Measurements from ENCODE around the gene KERA. TPM values are rescaled to one million over a fixed set of nuclear protein-coding genes. Genes with fewer than 3 reads are reported as not detected.
A peak's percentile ranks its signal among the peaks of the same experiment; 100 is the strongest.

Gene KERA
- total RNA-seq, 1 experiment from 2014 or later: not detected

- peaks cover 83% of the 10 kb centered on the region for H3K27me3 Mint-ChIP-seq (ENCODE audit: insufficient read depth, unreplicated experiment)
- no peak for TF ChIP-seq CTCF (IDR thresholded peaks at IDR 0.05; ENCODE audit: unreplicated experiment)
- H3K36me3 Mint-ChIP-seq (ENCODE audit: insufficient read depth, unreplicated experiment): no peaks in the 10 kb centered on the region
- no peaks in the 10 kb centered on the region for H3K4me1 Mint-ChIP-seq (ENCODE audit: insufficient read depth, unreplicated experiment)
- no peaks in the 10 kb centered on the region for H3K9me3 Mint-ChIP-seq (ENCODE audit: unreplicated experiment)
- no peak overlapping the region for H3K27ac Mint-ChIP-seq (ENCODE audit: low read depth, unreplicated experiment)
- intact Hi-C loops (cut with micrococcal nuclease): no loop called here
- POLR2A ChIA-PET: no interaction called here
- no peak for DNase-seq (ENCODE audit: unreplicated experiment)
- BruUV-seq (replicated peaks): no TSS peak
- CTCF ChIA-PET: no interaction called here
- H3K4me3 Mint-ChIP-seq (ENCODE audit: unreplicated experiment): no peak overlapping the region
Observed at GRCh38 chr12:91052026-91052425, 5.8 kb downstream of the KERA start.

- no peaks in the 10 kb centered on the region for H3K9me3 Mint-ChIP-seq (ENCODE audit: unreplicated experiment)
Observed at GRCh38 chr12:91044586-91044985, 13.2 kb downstream of the KERA start.

GRCh38 chr12:91043408-91043807 lies 14.4 kb downstream of the KERA start:
- no peaks in the 10 kb centered on the region for H3K9me3 Mint-ChIP-seq (ENCODE audit: unreplicated experiment)
- no peaks in the 10 kb centered on the region for H3K4me1 Mint-ChIP-seq (ENCODE audit: insufficient read depth, unreplicated experiment)
- no peak for DNase-seq (ENCODE audit: unreplicated experiment)
- no TSS peak for BruUV-seq (replicated peaks)
- H3K27ac Mint-ChIP-seq (ENCODE audit: low read depth, unreplicated experiment): no peak overlapping the region
- no peaks in the 10 kb centered on the region for H3K36me3 Mint-ChIP-seq (ENCODE audit: insufficient read depth, unreplicated experiment)
- ChIA-PET POLR2A (interaction anchor here (0.6 kb wide), 1 partner anchor 273 kb away, joined by 3 read pairs; no protein-coding TSS in a partner anchor), CTCF (interaction anchor here (0.6 kb wide), 1 partner anchor 65 kb away, joined by 3 read pairs; no protein-coding TSS in a partner anchor)
- H3K27me3 Mint-ChIP-seq (ENCODE audit: insufficient read depth, unreplicated experiment): peaks cover 83% of the 10 kb centered on the region
- intact Hi-C loops (cut with micrococcal nuclease): no loop called here
- no peak overlapping the region for H3K4me3 Mint-ChIP-seq (ENCODE audit: unreplicated experiment)
- TF ChIP-seq CTCF (IDR thresholded peaks at IDR 0.05; ENCODE audit: unreplicated experiment): no peak

More at GRCh38 chr12:91044586-91044985, 13.2 kb downstream of the KERA start:
- intact Hi-C loops (cut with micrococcal nuclease): no loop called here
- no TSS peak for BruUV-seq (replicated peaks)
- H3K4me3 Mint-ChIP-seq (ENCODE audit: unreplicated experiment): no peak overlapping the region
- TF ChIP-seq CTCF (IDR thresholded peaks at IDR 0.05; ENCODE audit: unreplicated experiment): no peak
- peaks cover 93% of the 10 kb centered on the region for H3K27me3 Mint-ChIP-seq (ENCODE audit: insufficient read depth, unreplicated experiment)
- ChIA-PET CTCF (interaction anchor here (1.1 kb wide), 1 partner anchor 64 kb away, joined by 4 read pairs; no protein-coding TSS in a partner anchor), POLR2A (no interaction called here)
- no peak for DNase-seq (ENCODE audit: unreplicated experiment)
- H3K4me1 Mint-ChIP-seq (ENCODE audit: insufficient read depth, unreplicated experiment): no peaks in the 10 kb centered on the region
- H3K27ac Mint-ChIP-seq (ENCODE audit: low read depth, unreplicated experiment): no peak overlapping the region
- H3K36me3 Mint-ChIP-seq (ENCODE audit: insufficient read depth, unreplicated experiment): no peaks in the 10 kb centered on the region

DNA sequence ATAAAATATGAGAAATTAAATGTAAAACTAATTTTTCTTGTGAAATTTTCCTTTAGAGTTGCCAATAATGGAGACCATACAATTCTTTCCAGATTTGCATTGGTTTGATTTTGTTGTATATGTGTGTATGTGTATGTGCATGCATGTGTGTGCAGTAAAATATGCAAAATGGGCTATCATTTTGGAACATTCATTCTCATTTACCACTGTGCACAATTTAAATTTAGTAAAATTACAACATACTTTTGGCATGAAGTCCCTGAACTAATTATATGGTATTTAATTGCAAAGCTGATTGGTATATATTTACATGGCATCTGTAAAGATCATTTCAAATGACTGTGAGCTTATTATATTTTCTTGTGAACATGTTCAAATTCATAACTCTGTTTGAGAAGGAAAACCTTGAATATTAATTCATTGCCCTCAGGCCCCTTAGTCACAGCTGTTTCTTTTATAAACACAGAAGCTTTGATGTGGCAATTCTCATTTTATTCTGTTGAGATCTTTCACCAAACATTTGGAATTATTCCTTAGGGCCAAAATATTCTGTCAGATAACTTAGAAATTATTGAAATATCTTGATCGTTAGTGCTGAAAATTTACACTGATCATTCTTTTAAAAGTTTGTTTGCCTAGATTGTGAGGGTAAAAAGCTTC lies 17.6 kb downstream of the KERA start:
- ChIA-PET POLR2A (no interaction called here), CTCF (interaction anchor here (0.6 to 1.2 kb wide), 2 partner anchors 31 to 70 kb away, joined by 3 read pairs; no protein-coding TSS in a partner anchor)
- intact Hi-C loops (cut with micrococcal nuclease): no loop called here
- DNase-seq (ENCODE audit: unreplicated experiment): peak; percentile 16
- Mint-ChIP-seq H3K27ac (ENCODE audit: low read depth, unreplicated experiment) (no peak overlapping the region), H3K27me3 (ENCODE audit: insufficient read depth, unreplicated experiment) (peaks cover 83% of the 10 kb centered on the region), H3K4me3 (ENCODE audit: unreplicated experiment) (no peak overlapping the region), H3K9me3 (ENCODE audit: unreplicated experiment) (no peaks in the 10 kb centered on the region), H3K36me3 (ENCODE audit: insufficient read depth, unreplicated experiment) (no peaks in the 10 kb centered on the region), H3K4me1 (ENCODE audit: insufficient read depth, unreplicated experiment) (no peaks in the 10 kb centered on the region)
- no TSS peak for BruUV-seq (replicated peaks)
- no peak for TF ChIP-seq CTCF (IDR thresholded peaks at IDR 0.05; ENCODE audit: unreplicated experiment)
